Pancreas (tissue), 10 donors: ENCODE results near the gene IL17RA. TPM values are rescaled to one million over a fixed set of nuclear protein-coding genes. Genes with fewer than 3 reads are reported as not detected.
A peak's percentile ranks its signal among the peaks of the same experiment; 100 is the strongest.

Experiments
- ATAC-seq, 4 donors: fragments of 200-7000 bp; cut with Tn5 transposase; one replicate each; pipeline versions ENCODE4 v1.8.0 to v1.9.1; 2020; ENCODE audit warnings: mild to moderate bottlenecking in 4 of 4, moderate library complexity in 4 of 4
- DNase-seq, 6 donors: peaks; one replicate each; pipeline ENCODE4 v3.0.0-alpha.2; 2020
- FAIRE-seq: peaks from 2 replicates; lab custom pipeline; 2012; peaks lifted over from hg19 to GRCh38; lab: Jason Lieb, UNC
- H3K27ac ChIP-seq, 4 donors: fragments of 200-600 bp; sonication (generic); 1 replicate in 3 of 4; 2 replicates in 1 of 4; pipeline versions ENCODE4 v1.5.0 to v1.8.0; 2020
- H3K27me3 ChIP-seq, 4 donors: fragments of 200-600 bp; one replicate each; pipeline ENCODE4 v1.8.0; 2021
- H3K36me3 ChIP-seq, 3 donors: fragments of 200-600 bp; sonication (generic) in 1 of 3; one replicate each; pipeline versions ENCODE4 v1.5.0 to v1.8.0; 2020 to 2021
- H3K4me1 ChIP-seq, 3 donors: fragments of 200-600 bp; one replicate each; pipeline ENCODE4 v1.8.0; 2021
- H3K4me3 ChIP-seq, 4 donors: fragments of 200-600 bp; sonication (generic) in 2 of 4; one replicate each; pipeline versions ENCODE4 v1.5.0 to v1.8.0; 2020 to 2021
- H3K9me3 ChIP-seq, 4 donors: fragments of 200-600 bp; one replicate each; pipeline ENCODE4 v1.8.0; 2021
- WGBS, 2 donors: extraction: QIAGEN DNeasy Blood & Tissue Kit; methylation state at CpG; one replicate each; pipeline ENCODE4 v1.1.7; 2013; 5-methylcytosine and 5-hydroxymethylcytosine counted together
- intact Hi-C, 3 donors: fragments of 100-400 bp; cut with DNase I; formaldehyde crosslinking; loops; one replicate each; pipeline versions ENCODE4 v1.11.1 to v1.14.2; 2022
- polyA plus RNA-seq, 2 donors: library from polyadenylated mRNA; stranded (reverse); fragments of 200-250 nt; gene quantifications; one replicate each; pipeline ENCODE4 v1.2.3, GENCODE V29; 2013
- total RNA-seq, 6 donors: library from RNA; stranded (reverse); fragmentation: NEBNext Ultra II Directional in 4 of 6; extraction: Animal tissue kit (Norgen Biotek cat#: 25700) in 4 of 6; gene quantifications; one replicate each; pipeline versions ENCODE4 v1.2.1 to v1.2.4, GENCODE V29; 2021 to 2023
- TF ChIP-seq, protein P1 (sequence below), 4 donors: fragments of 200-600 bp; sonication (generic) in 3 of 4; IDR thresholded peaks; one replicate each; pipeline versions ENCODE4 v1.5.0 to v1.8.0; 2021; ENCODE audit warnings: antibody characterized with exemption in 4 of 4
- donor health status: healthy with polysubstance abuse.
- donor health status: DM: no; HTN: no; CAD: no; lungs with moderate emphysema.
- donor health status: DM: no; HTN: no; CAD: no.
- donor health status: control.
- donor health status: control.
- donor health status: Bipolar disorder and iron deficiency.
- donor health status: DM: yes; HTN: yes; CAD: no.
- donor health status: DM: no; HTN: no; CAD: no.
- donor health status: DM: no; HTN: no; CAD: no.
- donor health status: DM: yes; HTN: yes; CAD: no.

IL17RA gene
- total and polyA plus RNA-seq, 8 donors = 3.8 to 17.0 (median 8.1) TPM

DNA sequence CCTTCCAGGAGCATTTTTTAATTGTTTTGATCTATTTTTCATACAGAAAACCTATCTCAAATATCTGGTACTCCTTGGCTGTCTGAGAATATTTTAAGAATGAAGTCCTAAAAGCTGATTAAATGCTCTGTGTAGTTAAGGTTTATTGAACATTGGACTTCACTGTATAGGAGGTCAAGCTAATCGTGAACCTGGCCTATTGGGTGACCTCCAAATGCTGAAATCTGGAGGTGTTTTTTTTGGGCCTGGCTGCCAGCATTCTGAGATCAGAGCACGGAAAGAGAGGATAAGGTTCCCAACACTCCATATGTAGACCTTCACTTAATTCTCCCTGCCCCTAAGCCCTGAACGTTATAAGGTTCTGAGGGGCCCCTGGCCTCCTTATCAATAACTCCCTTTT lies 8.3 kb downstream of the IL17RA start:
- DNase-seq = no peak
- no peak for FAIRE-seq
- intact Hi-C loops = no loop called here
- Histone ChIP-seq H3K4me1 (peaks cover 0 to 5% (median 0%) of the 10 kb centered on the region in 3 donors), H3K9me3 (no peaks in the 10 kb centered on the region), H3K36me3 (peaks cover 0 to 4% (median 0%) of the 10 kb centered on the region in 3 donors), H3K27ac (no peak overlapping the region), H3K27me3 (no peaks in the 10 kb centered on the region), H3K4me3 (no peak overlapping the region)
- peak in 1 of 4 donors; percentile 22 for ATAC-seq
- WGBS, 2 donors = 34 to 35% methylated on average over 3 of the region's 3 CpGs
- TF ChIP-seq, protein P1, sequence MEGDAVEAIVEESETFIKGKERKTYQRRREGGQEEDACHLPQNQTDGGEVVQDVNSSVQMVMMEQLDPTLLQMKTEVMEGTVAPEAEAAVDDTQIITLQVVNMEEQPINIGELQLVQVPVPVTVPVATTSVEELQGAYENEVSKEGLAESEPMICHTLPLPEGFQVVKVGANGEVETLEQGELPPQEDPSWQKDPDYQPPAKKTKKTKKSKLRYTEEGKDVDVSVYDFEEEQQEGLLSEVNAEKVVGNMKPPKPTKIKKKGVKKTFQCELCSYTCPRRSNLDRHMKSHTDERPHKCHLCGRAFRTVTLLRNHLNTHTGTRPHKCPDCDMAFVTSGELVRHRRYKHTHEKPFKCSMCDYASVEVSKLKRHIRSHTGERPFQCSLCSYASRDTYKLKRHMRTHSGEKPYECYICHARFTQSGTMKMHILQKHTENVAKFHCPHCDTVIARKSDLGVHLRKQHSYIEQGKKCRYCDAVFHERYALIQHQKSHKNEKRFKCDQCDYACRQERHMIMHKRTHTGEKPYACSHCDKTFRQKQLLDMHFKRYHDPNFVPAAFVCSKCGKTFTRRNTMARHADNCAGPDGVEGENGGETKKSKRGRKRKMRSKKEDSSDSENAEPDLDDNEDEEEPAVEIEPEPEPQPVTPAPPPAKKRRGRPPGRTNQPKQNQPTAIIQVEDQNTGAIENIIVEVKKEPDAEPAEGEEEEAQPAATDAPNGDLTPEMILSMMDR (IDR thresholded peaks at IDR 0.05) = no peak

DNA sequence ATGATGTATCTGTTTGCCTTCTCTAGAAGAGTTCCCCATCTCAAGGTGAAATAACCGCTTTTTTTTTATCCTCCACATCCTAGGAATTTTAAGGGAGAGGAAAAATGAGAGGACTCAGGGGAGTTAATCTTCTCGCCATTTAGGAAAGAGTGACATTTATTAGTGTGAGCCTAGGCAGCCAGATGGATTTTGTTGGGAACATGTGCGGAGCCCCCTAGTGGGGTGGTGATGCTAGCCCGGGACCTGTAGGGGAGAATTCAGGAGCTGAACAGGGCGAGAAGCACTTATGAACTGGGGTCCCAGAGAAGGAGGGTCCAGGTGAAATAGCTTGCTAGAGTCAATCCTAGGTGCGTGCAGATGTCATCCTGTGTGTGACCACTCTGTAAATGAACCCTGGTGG lies 10.7 kb downstream of the IL17RA start:
- 95 to 98% methylated on average over 6 of the region's 6 CpGs for WGBS, 2 donors
- Histone ChIP-seq H3K27ac (no peak overlapping the region), H3K4me3 (no peak overlapping the region), H3K27me3 (no peaks in the 10 kb centered on the region), H3K4me1 (peaks cover 0 to 5% (median 0%) of the 10 kb centered on the region in 3 donors), H3K9me3 (no peaks in the 10 kb centered on the region), H3K36me3 (peaks cover 0 to 27% (median 9%) of the 10 kb centered on the region in 3 donors)
- TF ChIP-seq, protein P1 (IDR thresholded peaks at IDR 0.05) = no peak
- ATAC-seq (no peak), FAIRE-seq (no peak), DNase-seq (no peak)
- intact Hi-C loops = no loop called here

DNA sequence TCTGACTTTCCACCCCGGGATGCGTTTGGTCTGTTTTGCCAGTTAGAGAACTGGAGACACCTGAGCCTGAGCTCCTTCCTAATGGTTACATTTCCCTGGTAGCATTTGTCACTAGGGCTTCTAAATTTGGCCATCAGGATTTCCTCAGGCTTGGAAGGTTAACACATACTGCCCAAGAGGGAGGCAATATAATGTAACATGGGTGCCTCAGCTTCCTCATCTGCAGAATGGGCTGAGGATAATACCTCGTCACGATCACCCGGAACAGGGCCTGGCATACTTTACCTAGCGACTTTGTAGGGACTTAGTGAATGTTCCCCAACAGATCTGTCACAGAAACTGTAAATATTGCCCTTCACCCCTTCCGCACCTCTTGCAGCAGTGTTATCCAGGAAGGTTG lies 11.3 kb downstream of the IL17RA start:
- FAIRE-seq (no peak), DNase-seq (no peak), ATAC-seq (no peak)
- Histone ChIP-seq H3K27me3 (no peaks in the 10 kb centered on the region), H3K9me3 (no peaks in the 10 kb centered on the region), H3K27ac (no peak overlapping the region), H3K36me3 (peaks cover 0 to 31% (median 13%) of the 10 kb centered on the region in 3 donors), H3K4me3 (no peak overlapping the region), H3K4me1 (peaks cover 0 to 5% (median 0%) of the 10 kb centered on the region in 3 donors)
- intact Hi-C loops = no loop called here
- WGBS, 2 donors = 89 to 95% methylated on average over 7 of the region's 7 CpGs
- TF ChIP-seq, protein P1 (IDR thresholded peaks at IDR 0.05) = no peak

DNA sequence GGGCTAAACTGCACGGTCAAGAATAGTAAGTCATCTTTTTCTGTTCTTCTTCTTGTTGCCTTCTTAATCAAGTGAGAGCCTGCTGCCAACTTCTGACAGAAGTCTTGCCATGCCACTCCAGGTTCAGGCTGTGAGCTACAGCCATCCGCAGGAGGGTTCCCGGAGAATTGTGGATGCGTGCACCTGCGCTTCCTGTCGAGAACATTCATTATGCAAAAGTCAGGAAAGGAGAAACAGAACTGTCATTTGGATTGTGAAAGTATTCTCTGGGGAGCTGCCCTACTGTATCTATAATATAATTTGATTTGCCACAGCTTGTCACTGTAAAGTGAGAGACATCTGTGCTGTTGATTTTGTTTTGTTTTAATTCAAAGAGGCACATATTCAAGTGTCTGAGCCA lies 12.3 kb downstream of the IL17RA start:
- no peak for DNase-seq
- WGBS, 2 donors = 84 to 94% methylated on average over 6 of the region's 6 CpGs
- H3K36me3 ChIP-seq = peaks cover 0 to 40% (median 13%) of the 10 kb centered on the region in 3 donors
- no peak overlapping the region for H3K27ac ChIP-seq
- no peak for ATAC-seq
- H3K4me3 ChIP-seq = no peak overlapping the region
- H3K4me1 ChIP-seq = peaks cover 0 to 5% (median 0%) of the 10 kb centered on the region in 3 donors
- FAIRE-seq = no peak
- H3K9me3 ChIP-seq = no peaks in the 10 kb centered on the region
- TF ChIP-seq, protein P1 (IDR thresholded peaks at IDR 0.05) = no peak
- intact Hi-C loops = no loop called here
- no peaks in the 10 kb centered on the region for H3K27me3 ChIP-seq

DNA sequence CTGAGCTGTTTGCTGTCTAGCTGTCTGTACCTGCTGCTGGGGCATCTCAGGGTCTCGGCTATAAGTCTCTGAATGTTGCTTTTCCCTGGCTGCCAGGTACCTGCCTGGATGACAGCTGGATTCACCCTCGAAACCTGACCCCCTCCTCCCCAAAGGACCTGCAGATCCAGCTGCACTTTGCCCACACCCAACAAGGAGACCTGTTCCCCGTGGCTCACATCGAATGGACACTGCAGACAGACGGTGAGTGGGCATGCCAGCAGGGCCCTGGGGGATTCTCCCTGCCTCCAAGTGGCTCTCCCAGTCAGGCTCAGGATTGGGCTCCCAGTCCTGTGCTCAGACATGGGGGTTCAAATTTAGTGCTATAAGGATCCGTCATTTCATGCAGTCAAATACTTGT lies 12.9 kb downstream of the IL17RA start:
- intact Hi-C loops = no loop called here
- Histone ChIP-seq H3K9me3 (no peaks in the 10 kb centered on the region), H3K27me3 (no peaks in the 10 kb centered on the region), H3K4me1 (peaks cover 0 to 5% (median 0%) of the 10 kb centered on the region in 3 donors), H3K4me3 (no peak overlapping the region), H3K36me3 (peaks cover 0 to 46% (median 13%) of the 10 kb centered on the region in 3 donors), H3K27ac (no peak overlapping the region)
- DNase-seq (no peak), ATAC-seq (no peak), FAIRE-seq (no peak)
- 84 to 90% methylated on average over 6 of the region's 6 CpGs for WGBS, 2 donors
- TF ChIP-seq, protein P1 (IDR thresholded peaks at IDR 0.05) = no peak
